ENCODE data around the gene PGA3. TPM values are rescaled to one million over a fixed set of nuclear protein-coding genes. Genes with fewer than 3 reads are reported as not detected.
"Not testable (repeated sequence)": the region's sequence is repeated elsewhere in the genome, so short reads cannot be mapped to it uniquely, and the experiment has no call there.

Gene PGA3
- total and polyA plus RNA-seq, 2 experiments from 2014 or later: not detected

DNA sequence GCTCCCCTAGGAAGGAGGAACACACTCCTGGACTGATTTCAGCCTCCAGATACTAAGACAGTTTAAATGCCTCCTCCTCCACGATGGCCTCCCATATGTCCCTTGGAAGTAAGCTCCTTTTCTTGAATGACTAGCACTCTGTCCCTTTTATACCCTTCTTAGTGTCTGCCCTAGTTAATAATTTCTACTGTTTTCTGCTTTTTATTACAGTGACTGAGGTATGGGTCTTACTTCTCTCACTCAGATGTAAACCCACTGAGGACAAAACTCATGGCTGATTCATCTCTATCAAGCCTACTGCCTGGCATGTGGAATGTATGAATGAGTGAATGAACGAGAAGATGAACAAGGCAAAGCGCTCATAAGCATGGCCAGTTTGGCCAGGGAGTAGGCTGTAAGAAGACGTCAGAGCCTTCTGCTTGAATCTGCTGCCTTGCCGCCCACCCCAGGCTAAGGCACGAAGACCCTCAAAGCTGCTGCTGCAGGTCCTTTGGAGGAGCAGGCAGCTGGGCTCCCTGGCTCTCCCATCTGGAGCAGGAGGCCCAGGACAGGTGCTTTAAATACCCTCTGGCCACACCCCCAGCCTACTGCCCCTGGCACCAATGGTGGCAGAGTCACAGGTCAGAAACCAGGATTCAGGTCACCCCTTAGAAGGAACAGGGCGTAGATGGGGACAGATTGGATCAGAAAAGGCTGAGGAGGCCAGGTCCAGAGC is 8.2 kb upstream of the PGA3 start:
- no peak overlapping the region for H3K27ac ChIP-seq
- TF ChIP-seq, protein P1, sequence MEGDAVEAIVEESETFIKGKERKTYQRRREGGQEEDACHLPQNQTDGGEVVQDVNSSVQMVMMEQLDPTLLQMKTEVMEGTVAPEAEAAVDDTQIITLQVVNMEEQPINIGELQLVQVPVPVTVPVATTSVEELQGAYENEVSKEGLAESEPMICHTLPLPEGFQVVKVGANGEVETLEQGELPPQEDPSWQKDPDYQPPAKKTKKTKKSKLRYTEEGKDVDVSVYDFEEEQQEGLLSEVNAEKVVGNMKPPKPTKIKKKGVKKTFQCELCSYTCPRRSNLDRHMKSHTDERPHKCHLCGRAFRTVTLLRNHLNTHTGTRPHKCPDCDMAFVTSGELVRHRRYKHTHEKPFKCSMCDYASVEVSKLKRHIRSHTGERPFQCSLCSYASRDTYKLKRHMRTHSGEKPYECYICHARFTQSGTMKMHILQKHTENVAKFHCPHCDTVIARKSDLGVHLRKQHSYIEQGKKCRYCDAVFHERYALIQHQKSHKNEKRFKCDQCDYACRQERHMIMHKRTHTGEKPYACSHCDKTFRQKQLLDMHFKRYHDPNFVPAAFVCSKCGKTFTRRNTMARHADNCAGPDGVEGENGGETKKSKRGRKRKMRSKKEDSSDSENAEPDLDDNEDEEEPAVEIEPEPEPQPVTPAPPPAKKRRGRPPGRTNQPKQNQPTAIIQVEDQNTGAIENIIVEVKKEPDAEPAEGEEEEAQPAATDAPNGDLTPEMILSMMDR (IDR thresholded peaks at IDR 0.05; ENCODE audit: low read depth, low read length): no peak

DNA sequence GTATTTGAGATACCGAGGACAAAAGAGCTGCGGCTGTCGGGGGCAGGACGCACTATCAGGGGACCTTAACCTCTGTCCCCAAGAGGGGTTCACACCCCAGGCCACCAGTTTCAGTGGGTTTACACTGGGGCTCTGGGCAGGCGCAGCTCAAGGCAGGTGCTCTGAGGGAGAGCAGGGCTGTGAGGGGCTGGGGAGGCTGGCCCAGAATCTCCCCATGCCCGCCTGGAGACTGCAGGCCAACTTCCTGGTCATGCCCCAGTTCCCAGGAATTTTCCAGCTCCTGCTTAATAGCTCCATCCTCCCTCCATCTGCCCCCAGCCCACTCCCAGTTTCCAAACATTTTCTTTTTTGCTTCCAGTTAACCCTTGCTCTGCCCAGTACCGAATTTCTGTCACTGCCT is 7.6 kb upstream of the PGA3 start:
- TF ChIP-seq, protein P1 (IDR thresholded peaks at IDR 0.05; ENCODE audit: low read depth, low read length): no peak
- Histone ChIP-seq H3K36me3 (no peaks in the 10 kb centered on the region), H3K27ac (no peak overlapping the region), H3K4me1 (ENCODE audit: low read depth) (no peaks in the 10 kb centered on the region), H3K9me3 (ENCODE audit: low read depth) (no peaks in the 10 kb centered on the region), H3K27me3 (no peaks in the 10 kb centered on the region), H3K4me3 (no peak overlapping the region)
- DNase-seq (ENCODE audit: low read depth in 1 of 2, low spot score in 1 of 2): no peak

More for the DNA sequence above, 8.2 kb upstream of the PGA3 start:
- DNase-seq (ENCODE audit: low read depth in 1 of 2, low spot score in 1 of 2): no peak
- no peak overlapping the region for H3K4me3 ChIP-seq
- H3K36me3 ChIP-seq: no peaks in the 10 kb centered on the region
- no peaks in the 10 kb centered on the region for H3K27me3 ChIP-seq
- no peaks in the 10 kb centered on the region for H3K9me3 ChIP-seq (ENCODE audit: low read depth)
- no peaks in the 10 kb centered on the region for H3K4me1 ChIP-seq (ENCODE audit: low read depth)

DNA sequence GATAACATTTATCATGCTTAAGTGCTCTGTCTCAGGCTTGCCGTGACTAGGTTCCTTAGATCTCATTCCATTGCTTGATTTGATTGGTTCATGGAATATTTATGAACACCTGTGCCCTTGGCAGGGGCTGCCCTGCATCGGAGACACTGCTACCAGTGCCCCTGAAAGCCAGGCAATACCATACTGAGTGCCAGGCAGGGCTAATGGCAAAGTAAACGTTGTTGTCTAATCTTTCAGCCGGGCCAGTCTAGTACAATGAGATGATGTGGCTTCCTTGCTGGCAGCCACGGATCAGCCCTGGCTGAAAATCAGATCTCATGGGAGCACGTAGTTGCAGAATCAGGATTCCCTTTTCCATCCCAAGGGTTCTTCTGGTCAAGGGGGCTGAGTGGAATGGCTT is 5.0 kb upstream of the PGA3 start:
- Histone ChIP-seq H3K9me3 (ENCODE audit: low read depth) (no peaks in the 10 kb centered on the region), H3K27ac (no peak overlapping the region), H3K36me3 (no peaks in the 10 kb centered on the region), H3K4me1 (ENCODE audit: low read depth) (no peaks in the 10 kb centered on the region), H3K27me3 (no peaks in the 10 kb centered on the region), H3K4me3 (no peak overlapping the region)
- DNase-seq (ENCODE audit: low read depth in 1 of 2, low spot score in 1 of 2): no peak
- TF ChIP-seq, protein P1 (IDR thresholded peaks at IDR 0.05; ENCODE audit: low read depth, low read length): no peak

DNA sequence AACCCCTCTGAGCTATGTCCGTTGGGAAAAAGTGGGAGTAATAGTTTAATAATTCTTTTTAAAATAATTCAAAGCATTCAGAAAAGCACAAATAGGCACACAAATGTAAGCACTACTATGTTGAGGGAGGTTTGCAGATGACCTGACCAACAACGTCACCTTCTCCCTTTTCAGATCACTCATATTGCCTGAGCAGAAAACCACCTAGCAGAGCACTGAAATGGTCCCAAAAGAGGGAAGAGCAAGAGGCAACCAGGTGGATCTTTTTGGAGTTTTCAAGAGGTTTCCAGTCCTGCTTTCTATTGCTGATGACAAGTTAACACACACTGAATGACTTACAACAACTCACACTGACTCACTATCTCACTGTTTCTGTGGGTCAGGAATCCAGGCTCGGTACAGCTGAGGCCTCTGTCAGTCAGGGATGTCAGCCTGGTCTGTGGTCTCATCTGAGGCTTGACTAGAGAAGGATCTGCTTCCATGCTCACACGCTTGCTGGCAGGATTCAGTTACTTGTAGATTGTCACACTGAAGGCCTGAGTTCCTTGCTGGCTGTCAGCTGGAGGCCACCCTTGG is 4.3 kb upstream of the PGA3 start:
- DNase-seq (ENCODE audit: low read depth in 1 of 2, low spot score in 1 of 2): no peak
- no peaks in the 10 kb centered on the region for H3K27me3 ChIP-seq
- no peak overlapping the region for H3K27ac ChIP-seq
- no peaks in the 10 kb centered on the region for H3K36me3 ChIP-seq
- no peak overlapping the region for H3K4me3 ChIP-seq
- no peaks in the 10 kb centered on the region for H3K9me3 ChIP-seq (ENCODE audit: low read depth)
- TF ChIP-seq, protein P1 (IDR thresholded peaks at IDR 0.05; ENCODE audit: low read depth, low read length): no peak
- H3K4me1 ChIP-seq (ENCODE audit: low read depth): no peaks in the 10 kb centered on the region

DNA sequence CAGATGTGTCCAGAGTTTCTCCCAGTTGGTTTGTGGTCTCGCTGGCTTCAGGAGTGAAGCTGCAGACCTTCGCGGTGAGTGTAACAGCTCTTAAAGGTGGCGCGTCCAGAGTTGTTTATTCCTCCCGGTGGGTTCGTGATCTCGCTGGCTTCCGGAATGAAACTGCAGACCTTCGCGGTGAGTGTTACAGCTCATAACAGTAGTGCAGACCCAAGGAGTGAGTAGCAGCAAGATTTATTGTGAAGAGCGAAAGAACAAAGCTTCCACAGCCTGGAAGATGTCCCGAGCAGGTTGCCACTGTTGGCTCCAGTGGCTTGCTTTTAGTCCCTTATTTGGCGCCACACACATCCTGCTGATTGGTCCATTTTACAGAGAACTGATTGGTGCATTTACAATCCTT is 1.8 kb upstream of the PGA3 start:
- Histone ChIP-seq H3K9me3 (ENCODE audit: low read depth) (no peaks in the 10 kb centered on the region), H3K4me3 (no peak overlapping the region), H3K27ac (no peak overlapping the region), H3K36me3 (no peaks in the 10 kb centered on the region), H3K4me1 (ENCODE audit: low read depth) (no peaks in the 10 kb centered on the region), H3K27me3 (no peaks in the 10 kb centered on the region)
- no peak for DNase-seq (ENCODE audit: low read depth in 1 of 2, low spot score in 1 of 2)
- TF ChIP-seq, protein P1 (IDR thresholded peaks at IDR 0.05; ENCODE audit: low read depth, low read length): no peak

DNA sequence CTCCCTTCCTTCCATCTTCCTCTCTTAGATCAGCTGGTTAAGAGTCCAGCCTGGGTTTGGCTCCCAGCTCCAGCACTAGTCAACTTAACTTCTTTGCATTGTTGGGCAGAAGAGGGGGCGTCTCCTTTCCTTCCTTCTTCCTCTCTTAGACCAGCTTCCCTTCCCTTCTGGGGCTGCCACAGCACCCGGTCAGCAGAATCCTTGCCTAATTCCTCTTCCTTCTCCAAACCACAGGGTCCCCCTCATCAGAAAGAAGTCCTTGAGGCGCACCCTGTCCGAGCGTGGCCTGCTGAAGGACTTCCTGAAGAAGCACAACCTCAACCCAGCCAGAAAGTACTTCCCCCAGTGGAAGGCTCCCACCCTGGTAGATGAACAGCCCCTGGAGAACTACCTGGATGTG is 558 bp downstream of the PGA3 start:
- not testable (repeated sequence) for H3K4me3 ChIP-seq; H3K36me3 ChIP-seq; H3K4me1 ChIP-seq (ENCODE audit: low read depth); H3K27me3 ChIP-seq; DNase-seq (ENCODE audit: low read depth in 1 of 2, low spot score in 1 of 2); H3K9me3 ChIP-seq (ENCODE audit: low read depth); H3K27ac ChIP-seq

DNA sequence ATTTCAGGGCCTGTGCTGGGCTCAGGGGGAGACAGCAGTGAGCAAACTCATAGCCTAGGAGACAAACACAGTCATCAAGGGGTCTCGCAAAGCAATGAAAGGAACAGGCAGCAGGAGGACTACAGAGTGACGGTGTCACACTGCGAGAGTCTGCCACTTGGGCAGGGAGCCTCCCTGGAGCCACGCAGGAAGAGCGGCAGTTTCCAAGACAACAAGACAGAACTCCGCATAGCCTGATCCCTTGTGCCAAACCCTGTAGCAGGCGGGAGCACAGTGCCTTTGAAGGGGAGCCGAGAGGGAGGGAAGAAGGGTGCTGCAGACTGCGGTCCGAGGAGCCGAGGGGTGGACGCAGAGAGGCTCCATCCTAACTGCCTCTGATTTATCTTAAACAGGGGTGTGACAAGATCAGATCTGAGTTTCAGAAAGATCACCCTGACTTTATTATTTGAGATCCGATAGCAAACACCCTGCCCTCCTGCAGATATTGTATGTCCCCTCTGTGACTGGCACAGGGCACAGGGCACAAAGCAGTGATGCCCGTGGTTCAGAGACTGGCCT is 1.3 kb downstream of the PGA3 start:
- H3K4me1 ChIP-seq (ENCODE audit: low read depth); H3K27ac ChIP-seq; H3K9me3 ChIP-seq (ENCODE audit: low read depth); H3K4me3 ChIP-seq; DNase-seq (ENCODE audit: low read depth in 1 of 2, low spot score in 1 of 2); H3K27me3 ChIP-seq; H3K36me3 ChIP-seq: not testable (repeated sequence)

DNA sequence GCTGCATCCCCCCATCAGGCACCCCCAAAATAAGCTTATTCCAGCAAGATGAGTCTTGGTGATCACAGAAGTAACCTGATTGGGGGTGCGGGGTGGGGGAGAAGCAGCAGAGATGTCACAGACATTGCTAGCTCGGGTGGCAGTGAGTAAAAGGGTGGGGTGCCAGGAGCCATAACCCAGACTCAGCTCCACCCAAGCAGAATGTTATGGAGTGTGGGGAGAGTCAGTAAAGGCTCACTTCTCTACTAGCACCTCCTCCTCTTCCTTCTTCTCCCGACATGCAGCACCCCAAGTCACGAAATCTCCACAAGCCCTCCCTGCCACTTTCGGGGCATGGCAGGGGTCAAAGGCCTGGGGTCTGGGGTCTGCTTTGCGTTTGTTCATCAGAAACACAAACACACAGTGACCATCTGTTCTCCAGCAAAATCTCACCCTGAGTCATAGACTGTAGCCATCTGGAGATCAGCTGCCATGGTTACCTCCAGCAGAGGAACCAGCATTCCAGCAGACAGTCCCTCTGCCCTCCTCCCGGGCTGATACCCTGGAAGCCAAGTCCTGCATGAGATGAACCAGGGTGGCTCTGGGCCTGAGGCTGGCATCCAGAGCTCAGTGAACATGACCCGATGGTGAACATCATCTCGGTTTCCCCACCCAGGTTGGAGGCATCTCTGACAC is 4.5 kb downstream of the PGA3 start:
- not testable (repeated sequence) for H3K27ac ChIP-seq; H3K4me3 ChIP-seq; H3K9me3 ChIP-seq (ENCODE audit: low read depth); DNase-seq (ENCODE audit: low read depth in 1 of 2, low spot score in 1 of 2); H3K36me3 ChIP-seq; H3K27me3 ChIP-seq; H3K4me1 ChIP-seq (ENCODE audit: low read depth)

Data from cardiac muscle cell (in vitro differentiated cells and primary cell).